Measurements from ENCODE around the gene TLN1.

Gene TLN1

GRCh38 chr9:35696520-35697215 lies 35.3 kb downstream of the TLN1 start:
- no peak for DNase-seq (ENCODE audit: extremely low read depth, low read depth)
- H3K4me3 ChIP-seq (replicated peaks; ENCODE audit: low read depth, low read length) = no peak overlapping the region
- TF ChIP-seq, protein P1, sequence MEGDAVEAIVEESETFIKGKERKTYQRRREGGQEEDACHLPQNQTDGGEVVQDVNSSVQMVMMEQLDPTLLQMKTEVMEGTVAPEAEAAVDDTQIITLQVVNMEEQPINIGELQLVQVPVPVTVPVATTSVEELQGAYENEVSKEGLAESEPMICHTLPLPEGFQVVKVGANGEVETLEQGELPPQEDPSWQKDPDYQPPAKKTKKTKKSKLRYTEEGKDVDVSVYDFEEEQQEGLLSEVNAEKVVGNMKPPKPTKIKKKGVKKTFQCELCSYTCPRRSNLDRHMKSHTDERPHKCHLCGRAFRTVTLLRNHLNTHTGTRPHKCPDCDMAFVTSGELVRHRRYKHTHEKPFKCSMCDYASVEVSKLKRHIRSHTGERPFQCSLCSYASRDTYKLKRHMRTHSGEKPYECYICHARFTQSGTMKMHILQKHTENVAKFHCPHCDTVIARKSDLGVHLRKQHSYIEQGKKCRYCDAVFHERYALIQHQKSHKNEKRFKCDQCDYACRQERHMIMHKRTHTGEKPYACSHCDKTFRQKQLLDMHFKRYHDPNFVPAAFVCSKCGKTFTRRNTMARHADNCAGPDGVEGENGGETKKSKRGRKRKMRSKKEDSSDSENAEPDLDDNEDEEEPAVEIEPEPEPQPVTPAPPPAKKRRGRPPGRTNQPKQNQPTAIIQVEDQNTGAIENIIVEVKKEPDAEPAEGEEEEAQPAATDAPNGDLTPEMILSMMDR (IDR thresholded peaks at IDR 0.05; ENCODE audit: low read depth, low read length, missing control alignments) = peak; percentile 91

GRCh38 chr9:35695943-35696401 lies 36.0 kb downstream of the TLN1 start:
- H3K4me3 ChIP-seq (replicated peaks; ENCODE audit: low read depth, low read length) = no peak overlapping the region
- TF ChIP-seq, protein P1 (IDR thresholded peaks at IDR 0.05; ENCODE audit: low read depth, low read length, missing control alignments) = no peak
- no peak for DNase-seq (ENCODE audit: extremely low read depth, low read depth)

GRCh38 chr9:35691757-35692301 lies 40.2 kb downstream of the TLN1 start:
- H3K4me3 ChIP-seq (replicated peaks; ENCODE audit: low read depth, low read length) = no peak overlapping the region

DNA sequence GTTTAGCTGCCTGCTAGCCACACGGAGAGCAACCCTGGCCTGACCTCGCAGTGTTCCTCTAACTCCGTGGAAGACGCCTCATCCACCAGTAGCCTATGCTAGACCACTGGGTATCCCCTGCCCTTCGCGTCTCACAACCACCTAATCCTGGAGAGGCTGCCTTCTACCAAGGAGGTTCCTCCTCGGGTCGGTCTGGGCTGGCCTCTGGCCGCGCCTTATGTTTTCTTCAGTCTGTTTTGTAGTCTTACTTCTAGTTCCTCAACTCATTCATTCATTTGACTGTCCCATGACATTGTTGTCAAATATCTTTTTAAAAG lies 40.7 kb downstream of the TLN1 start:
- DNase-seq (ENCODE audit: extremely low read depth, low read depth) = no peak
- H3K4me3 ChIP-seq (replicated peaks; ENCODE audit: low read depth, low read length) = peak overlapping the region; percentile 100
- TF ChIP-seq, protein P1 (IDR thresholded peaks at IDR 0.05; ENCODE audit: low read depth, low read length, missing control alignments) = no peak

More at GRCh38 chr9:35691757-35692301, 40.2 kb downstream of the TLN1 start:
- TF ChIP-seq, protein P1 (IDR thresholded peaks at IDR 0.05; ENCODE audit: low read depth, low read length, missing control alignments) = no peak
- DNase-seq (ENCODE audit: extremely low read depth, low read depth) = no peak

DNA sequence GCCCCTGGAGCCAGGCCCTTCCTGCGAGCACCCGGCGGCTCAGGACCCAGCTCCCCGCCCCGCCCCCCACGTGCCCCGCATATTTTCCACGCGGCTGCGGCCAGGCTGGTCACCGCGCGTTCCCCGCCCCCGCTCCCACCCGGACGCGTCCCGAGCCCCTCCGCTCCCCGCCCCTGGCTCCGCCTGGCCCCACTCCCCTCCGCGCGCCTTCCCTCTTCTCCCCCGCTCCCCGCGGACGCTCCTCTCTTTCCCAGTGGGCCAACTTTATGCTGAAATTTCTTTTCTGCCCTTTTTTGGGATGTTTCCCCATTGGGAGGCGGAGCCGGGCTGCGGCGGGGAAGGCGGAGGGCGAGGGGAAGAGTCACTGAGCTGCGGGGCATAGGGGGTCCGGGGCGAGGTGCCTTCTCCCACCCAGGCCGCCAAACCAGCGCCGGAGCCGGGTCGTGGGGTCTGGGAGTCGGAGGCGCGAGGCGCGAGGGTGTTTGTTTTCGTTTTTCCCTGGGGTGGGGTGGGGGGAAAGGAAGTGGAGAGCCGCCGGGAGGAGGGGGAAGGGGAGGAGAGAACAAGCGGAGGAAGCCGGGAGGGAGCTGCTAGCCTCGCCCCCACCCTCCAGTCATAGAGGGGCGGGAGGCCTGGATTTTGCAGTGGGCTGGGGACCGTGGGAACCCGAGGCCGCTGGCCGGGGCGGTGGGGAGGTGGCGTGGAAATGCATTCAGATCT lies 41.2 kb downstream of the TLN1 start:
- TF ChIP-seq, protein P1 (IDR thresholded peaks at IDR 0.05; ENCODE audit: low read depth, low read length, missing control alignments) = no peak
- H3K4me3 ChIP-seq (replicated peaks; ENCODE audit: low read depth, low read length) = peak overlapping the region; percentile 100
- DNase-seq (ENCODE audit: extremely low read depth, low read depth) = no peak

GRCh38 chr9:35690294-35690613 lies 41.7 kb downstream of the TLN1 start:
- peak overlapping the region; percentile 100 for H3K4me3 ChIP-seq (replicated peaks; ENCODE audit: low read depth, low read length)
- no peak for DNase-seq (ENCODE audit: extremely low read depth, low read depth)
- TF ChIP-seq, protein P1 (IDR thresholded peaks at IDR 0.05; ENCODE audit: low read depth, low read length, missing control alignments) = no peak
